Fibroblast of skin of abdomen (primary cell): Measurements from ENCODE around the gene SMG6.
"Not testable (repeated sequence)": the region's sequence is repeated elsewhere in the genome, so short reads cannot be mapped to it uniquely, and the experiment has no call there.

ENCODE experiments used
- DNase-seq: peaks from one replicate; pipeline ENCODE4 v3.0.0-alpha.2; 2013

SMG6 gene

GRCh38 chr17:2176499-2177169 lies 127.0 kb downstream of the SMG6 start:
- no peak for DNase-seq

- DNase-seq: no peak
Observed at GRCh38 chr17:2175294-2175628, 128.3 kb downstream of the SMG6 start.

- peak; percentile 89 for DNase-seq
Observed at GRCh38 chr17:2174468-2175293, 128.9 kb downstream of the SMG6 start.

GRCh38 chr17:2174014-2174413 lies 129.6 kb downstream of the SMG6 start:
- DNase-seq: no peak

GRCh38 chr17:2172999-2173398 lies 130.6 kb downstream of the SMG6 start:
- DNase-seq: peak; percentile 65

GRCh38 chr17:2172077-2172851 lies 131.3 kb downstream of the SMG6 start:
- DNase-seq: peak; percentile 99

- DNase-seq: no peak
Observed at GRCh38 chr17:2171702-2172076, 131.9 kb downstream of the SMG6 start.

- DNase-seq: no peak
Observed at GRCh38 chr17:2170023-2170422, 133.6 kb downstream of the SMG6 start.

GRCh38 chr17:2165723-2166122 lies 137.9 kb downstream of the SMG6 start:
- not testable (repeated sequence) for DNase-seq

GRCh38 chr17:2158396-2158780 lies 145.2 kb downstream of the SMG6 start:
- DNase-seq: no peak

GRCh38 chr17:2157675-2158395 lies 145.8 kb downstream of the SMG6 start:
- DNase-seq: peak; percentile 95

- DNase-seq: peak; percentile 90
Observed at GRCh38 chr17:2157081-2157480, 146.5 kb downstream of the SMG6 start.

- no peak for DNase-seq
Observed at GRCh38 chr17:2156666-2157065, 146.9 kb downstream of the SMG6 start.

- DNase-seq: peak; percentile 62
Observed at GRCh38 chr17:2155573-2155972, 148.0 kb downstream of the SMG6 start.

GRCh38 chr17:2151358-2152033 lies 152.1 kb downstream of the SMG6 start:
- no peak for DNase-seq

- DNase-seq: no peak
Observed at GRCh38 chr17:2150806-2151205, 152.8 kb downstream of the SMG6 start.

- DNase-seq: no peak
Observed at GRCh38 chr17:2149934-2150333, 153.7 kb downstream of the SMG6 start.

GRCh38 chr17:2146132-2146871 lies 157.3 kb downstream of the SMG6 start:
- no peak for DNase-seq

GRCh38 chr17:2144701-2145100 lies 158.9 kb downstream of the SMG6 start:
- no peak for DNase-seq

- no peak for DNase-seq
Observed at GRCh38 chr17:2143332-2143731, 160.3 kb downstream of the SMG6 start.

GRCh38 chr17:2142682-2143081 lies 160.9 kb downstream of the SMG6 start:
- DNase-seq: not testable (repeated sequence)
